GM23338 (cell line): ENCODE results near the gene TMSB4X. TPM values are rescaled to one million over a fixed set of nuclear protein-coding genes. Genes with fewer than 3 reads are reported as not detected.

Experiments used
- ATAC-seq: fragments of 200-7000 bp; cut with Tn5 transposase; 3 replicates; pipeline ENCODE4 v1.9.1; 2020
- DNase-seq: peaks from one replicate; pipeline ENCODE4 v3.0.0-alpha.2; 2015; ENCODE audit warnings: low spot score
- H2AFZ ChIP-seq: fragments of 200-600 bp; sonication (generic); 2 replicates; pipeline ENCODE4 v1.8.0; 2016; ENCODE audit warnings: antibody characterized with exemption, mild to moderate bottlenecking, moderate library complexity
- H3F3A ChIP-seq: fragments of 200-600 bp; sonication (generic); replicated peaks from 2 replicates; pipeline ENCODE4 v1.8.0; 2017; ENCODE audit warnings: antibody characterized with exemption, mixed run types, low read depth
- H3K27ac ChIP-seq: fragments of 200-600 bp; sonication (generic); 2 replicates; pipeline ENCODE4 v1.6.1; 2016; ENCODE audit warnings: low read depth
- H3K27me3 ChIP-seq: fragments of 200-600 bp; sonication (generic); 2 replicates; pipeline ENCODE4 v1.8.0; 2016; ENCODE audit warnings: mild to moderate bottlenecking, mixed run types, moderate library complexity; ENCODE audit not compliant: insufficient read depth
- H3K36me3 ChIP-seq: fragments of 200-600 bp; sonication (generic); 2 replicates; pipeline ENCODE4 v1.8.0; 2016; ENCODE audit warnings: mild to moderate bottlenecking; ENCODE audit not compliant: insufficient read depth
- H3K4me1 ChIP-seq: fragments of 200-600 bp; sonication (generic); 2 replicates; pipeline ENCODE4 v1.8.0; 2016; ENCODE audit warnings: mild to moderate bottlenecking, moderate library complexity; ENCODE audit not compliant: insufficient read depth
- H3K4me2 ChIP-seq: fragments of 200-600 bp; sonication (generic); 2 replicates; pipeline ENCODE4 v1.7.1; 2017; ENCODE audit warnings: mixed run types
- H3K4me3 ChIP-seq: fragments of 200-600 bp; sonication (generic); 2 replicates; pipeline ENCODE4 v1.6.1; 2016; ENCODE audit warnings: mixed run types
- H3K79me2 ChIP-seq: fragments of 200-600 bp; sonication (generic); replicated peaks from 2 replicates; pipeline ENCODE4 v1.8.0; 2017; ENCODE audit warnings: mild to moderate bottlenecking; ENCODE audit not compliant: insufficient read depth
- H3K9me2 ChIP-seq: fragments of 200-600 bp; sonication (generic); 2 replicates; pipeline ENCODE4 v1.8.0; 2017; ENCODE audit not compliant: insufficient read depth
- H4K20me1 ChIP-seq: fragments of 200-600 bp; sonication (generic); replicated peaks from 2 replicates; pipeline ENCODE4 v1.8.0; 2017; ENCODE audit warnings: mild to moderate bottlenecking; ENCODE audit not compliant: insufficient read depth
- H3K27ac Mint-ChIP-seq: 2 replicates; pipeline ENCODE4 v1.8.0; 2020; ENCODE audit warnings: inconsistent platforms, mild to moderate bottlenecking, moderate library complexity, mixed read lengths
- H3K27me3 Mint-ChIP-seq: 3 replicates; pipeline ENCODE4 v1.8.0; 2022; ENCODE audit warnings: low read depth, mild to moderate bottlenecking, moderate library complexity, mixed read lengths, inconsistent platforms; ENCODE audit not compliant: insufficient read depth, poor library complexity
- H3K36me3 Mint-ChIP-seq: 3 replicates; pipeline ENCODE4 v1.8.0; 2021; ENCODE audit warnings: low read depth, mild to moderate bottlenecking, inconsistent platforms, moderate library complexity, mixed read lengths
- H3K4me1 Mint-ChIP-seq: 3 replicates; pipeline ENCODE4 v1.8.0; 2020; ENCODE audit warnings: mild to moderate bottlenecking, inconsistent platforms, mixed read lengths
- H3K4me3 Mint-ChIP-seq: 3 replicates; pipeline ENCODE4 v1.8.0; 2021; ENCODE audit warnings: moderate library complexity, mild to moderate bottlenecking, inconsistent platforms, mixed read lengths
- H3K9me3 Mint-ChIP-seq: 3 replicates; pipeline ENCODE4 v1.8.0; 2020; ENCODE audit warnings: moderate library complexity, mild to moderate bottlenecking, inconsistent platforms, mixed read lengths
- CREB1 ChIP-seq: fragments of 250-450 bp; sonication (Bioruptor Pico); IDR thresholded peaks from 2 replicates; pipeline ENCODE4 v1.5.0; 2020; ENCODE audit warnings: low read depth, mild to moderate bottlenecking, moderate library complexity
- EZH2 ChIP-seq: fragments of 200-600 bp; sonication (generic); IDR thresholded peaks from one replicate; pipeline ENCODE4 v1.8.0; 2017; ENCODE audit warnings: antibody characterized with exemption, mild to moderate bottlenecking, low read depth; ENCODE audit not compliant: unreplicated experiment
- EZH2phosphoT487 ChIP-seq: fragments of 200-600 bp; sonication (generic); IDR thresholded peaks from one replicate; pipeline ENCODE4 v1.8.1; 2018; ENCODE audit warnings: antibody characterized with exemption; ENCODE audit not compliant: unreplicated experiment
- JUNB ChIP-seq: IDR thresholded peaks from one replicate; pipeline ENCODE4 v1.6.1; 2016; ENCODE audit warnings: antibody characterized with exemption; ENCODE audit not compliant: unreplicated experiment
- NANOG ChIP-seq: IDR thresholded peaks from 2 replicates; pipeline ENCODE4 v1.6.1; 2016; ENCODE audit warnings: antibody characterized with exemption, borderline replicate concordance
- POLR2AphosphoS5 ChIP-seq: IDR thresholded peaks from 2 replicates; pipeline ENCODE4 v1.6.1; 2016; ENCODE audit warnings: antibody characterized with exemption, low read depth
- STAT1 ChIP-seq: IDR thresholded peaks from one replicate; pipeline ENCODE4 v1.6.1; 2016; ENCODE audit warnings: antibody characterized with exemption; ENCODE audit not compliant: unreplicated experiment
- ZNF114 ChIP-seq: fragments of 250-450 bp; sonication (Bioruptor Pico); IDR thresholded peaks from 2 replicates; pipeline ENCODE4 v1.5.0; 2020; ENCODE audit warnings: mild to moderate bottlenecking, moderate library complexity
- ZNF331 ChIP-seq: fragments of 250-450 bp; sonication (Bioruptor Pico); IDR thresholded peaks from 2 replicates; pipeline ENCODE4 v1.5.0; 2020; ENCODE audit warnings: low read depth, mild to moderate bottlenecking, moderate library complexity
- polyA plus RNA-seq: library from polyadenylated mRNA; unstranded; fragments of >200 nt; fragmentation: Nextera tagmentation; extraction: Ambion mirVana; gene quantifications from 2 replicates; pipeline ENCODE4 v1.2.1, GENCODE V29; 2016
- total RNA-seq: library from RNA; depleted of rRNA; stranded (reverse); fragments of >200 nt; shearing (Covaris generic); gene quantifications from 2 replicates; pipeline ENCODE4 v1.2.3, GENCODE V29; 2014
- TF ChIP-seq, protein P1 (sequence below): IDR thresholded peaks from 2 replicates; pipeline ENCODE4 v1.6.1; 2016; ENCODE audit warnings: antibody characterized with exemption
- TF ChIP-seq, protein P2 (sequence below): IDR thresholded peaks from one replicate; pipeline ENCODE4 v1.6.1; 2018; ENCODE audit warnings: antibody characterized with exemption; ENCODE audit not compliant: unreplicated experiment
- TF ChIP-seq, protein P3 (sequence below): fragments of 250-450 bp; sonication (Bioruptor Pico); IDR thresholded peaks from 2 replicates; pipeline ENCODE4 v1.5.0; 2020; ENCODE audit warnings: mild to moderate bottlenecking, moderate library complexity
- TF ChIP-seq, protein P4 (sequence below), 2 experiments: fragments of 200-600 bp in 1 of 2; sonication (generic) in 1 of 2; conservative IDR thresholded peaks; 2 replicates each; pipeline versions ENCODE4 v1.5.1 to v1.6.1; 2016 to 2017; ENCODE audit warnings: antibody characterized with exemption in 2 of 2, low read depth in 2 of 2, mild to moderate bottlenecking in 2 of 2, moderate library complexity in 1 of 2

The TMSB4X gene
- total and polyA plus RNA-seq, 2 experiments from 2014 or later: 999 to 6,191 TPM

DNA sequence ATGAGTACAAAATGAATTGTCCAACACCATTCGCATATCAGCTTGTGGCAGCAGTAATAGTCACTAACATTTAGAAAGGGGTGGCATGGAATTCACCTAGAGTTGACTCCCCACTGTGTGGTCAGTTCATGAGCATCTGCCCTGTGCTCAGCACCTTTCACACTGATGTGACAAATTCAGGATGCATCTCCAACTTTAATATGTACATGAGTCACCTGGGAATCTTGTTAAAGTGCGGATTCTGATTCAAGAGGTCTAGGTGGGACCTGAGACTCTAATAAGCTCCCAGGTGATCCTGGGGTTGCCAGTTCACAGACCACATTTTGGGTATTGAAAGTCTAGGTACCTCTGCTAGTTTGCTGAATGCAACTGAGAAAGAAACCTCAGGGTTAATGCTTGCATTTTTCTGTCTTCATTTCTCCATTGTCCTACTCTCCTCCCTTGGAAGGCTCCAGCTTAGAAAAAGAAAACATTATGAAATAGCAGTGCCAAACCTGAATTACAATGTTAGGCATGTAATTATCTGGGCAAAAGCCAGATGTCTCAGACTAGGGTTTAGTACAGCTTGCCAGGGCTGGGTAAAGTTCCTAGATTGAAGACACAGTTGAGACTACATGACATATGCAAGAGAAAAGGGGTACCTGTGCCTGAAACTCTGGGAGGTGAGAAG, 32.7 kb downstream of the TMSB4X start:
- Histone ChIP-seq H3K9me2 (no peaks in the 10 kb centered on the region), H3K4me3 (no peak overlapping the region), H4K20me1 (no peaks in the 10 kb centered on the region), H2AFZ (no peak overlapping the region), H3K27ac (no peak overlapping the region), H3K79me2 (no peaks in the 10 kb centered on the region), H3K4me2 (no peak overlapping the region), H3F3A (no peaks in the 10 kb centered on the region), H3K27me3 (no peaks in the 10 kb centered on the region), H3K36me3 (no peaks in the 10 kb centered on the region; the same call in 1 of the 2 replicates), H3K4me1 (peaks cover 4% of the 10 kb centered on the region; the same call in 1 of the 2 replicates)
- no peak for TF ChIP-seq EZH2phosphoT487
- no peak for TF ChIP-seq ZNF114
- TF ChIP-seq, protein P1, sequence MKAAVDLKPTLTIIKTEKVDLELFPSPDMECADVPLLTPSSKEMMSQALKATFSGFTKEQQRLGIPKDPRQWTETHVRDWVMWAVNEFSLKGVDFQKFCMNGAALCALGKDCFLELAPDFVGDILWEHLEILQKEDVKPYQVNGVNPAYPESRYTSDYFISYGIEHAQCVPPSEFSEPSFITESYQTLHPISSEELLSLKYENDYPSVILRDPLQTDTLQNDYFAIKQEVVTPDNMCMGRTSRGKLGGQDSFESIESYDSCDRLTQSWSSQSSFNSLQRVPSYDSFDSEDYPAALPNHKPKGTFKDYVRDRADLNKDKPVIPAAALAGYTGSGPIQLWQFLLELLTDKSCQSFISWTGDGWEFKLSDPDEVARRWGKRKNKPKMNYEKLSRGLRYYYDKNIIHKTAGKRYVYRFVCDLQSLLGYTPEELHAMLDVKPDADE: no peak
- TF ChIP-seq ZNF331 (CRISPR knock-in tag): no peak
- TF ChIP-seq, protein P2, sequence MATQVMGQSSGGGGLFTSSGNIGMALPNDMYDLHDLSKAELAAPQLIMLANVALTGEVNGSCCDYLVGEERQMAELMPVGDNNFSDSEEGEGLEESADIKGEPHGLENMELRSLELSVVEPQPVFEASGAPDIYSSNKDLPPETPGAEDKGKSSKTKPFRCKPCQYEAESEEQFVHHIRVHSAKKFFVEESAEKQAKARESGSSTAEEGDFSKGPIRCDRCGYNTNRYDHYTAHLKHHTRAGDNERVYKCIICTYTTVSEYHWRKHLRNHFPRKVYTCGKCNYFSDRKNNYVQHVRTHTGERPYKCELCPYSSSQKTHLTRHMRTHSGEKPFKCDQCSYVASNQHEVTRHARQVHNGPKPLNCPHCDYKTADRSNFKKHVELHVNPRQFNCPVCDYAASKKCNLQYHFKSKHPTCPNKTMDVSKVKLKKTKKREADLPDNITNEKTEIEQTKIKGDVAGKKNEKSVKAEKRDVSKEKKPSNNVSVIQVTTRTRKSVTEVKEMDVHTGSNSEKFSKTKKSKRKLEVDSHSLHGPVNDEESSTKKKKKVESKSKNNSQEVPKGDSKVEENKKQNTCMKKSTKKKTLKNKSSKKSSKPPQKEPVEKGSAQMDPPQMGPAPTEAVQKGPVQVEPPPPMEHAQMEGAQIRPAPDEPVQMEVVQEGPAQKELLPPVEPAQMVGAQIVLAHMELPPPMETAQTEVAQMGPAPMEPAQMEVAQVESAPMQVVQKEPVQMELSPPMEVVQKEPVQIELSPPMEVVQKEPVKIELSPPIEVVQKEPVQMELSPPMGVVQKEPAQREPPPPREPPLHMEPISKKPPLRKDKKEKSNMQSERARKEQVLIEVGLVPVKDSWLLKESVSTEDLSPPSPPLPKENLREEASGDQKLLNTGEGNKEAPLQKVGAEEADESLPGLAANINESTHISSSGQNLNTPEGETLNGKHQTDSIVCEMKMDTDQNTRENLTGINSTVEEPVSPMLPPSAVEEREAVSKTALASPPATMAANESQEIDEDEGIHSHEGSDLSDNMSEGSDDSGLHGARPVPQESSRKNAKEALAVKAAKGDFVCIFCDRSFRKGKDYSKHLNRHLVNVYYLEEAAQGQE: no peak
- no peak for TF ChIP-seq POLR2AphosphoS5
- no peak for TF ChIP-seq EZH2
- no peak for TF ChIP-seq NANOG
- TF ChIP-seq, protein P3, sequence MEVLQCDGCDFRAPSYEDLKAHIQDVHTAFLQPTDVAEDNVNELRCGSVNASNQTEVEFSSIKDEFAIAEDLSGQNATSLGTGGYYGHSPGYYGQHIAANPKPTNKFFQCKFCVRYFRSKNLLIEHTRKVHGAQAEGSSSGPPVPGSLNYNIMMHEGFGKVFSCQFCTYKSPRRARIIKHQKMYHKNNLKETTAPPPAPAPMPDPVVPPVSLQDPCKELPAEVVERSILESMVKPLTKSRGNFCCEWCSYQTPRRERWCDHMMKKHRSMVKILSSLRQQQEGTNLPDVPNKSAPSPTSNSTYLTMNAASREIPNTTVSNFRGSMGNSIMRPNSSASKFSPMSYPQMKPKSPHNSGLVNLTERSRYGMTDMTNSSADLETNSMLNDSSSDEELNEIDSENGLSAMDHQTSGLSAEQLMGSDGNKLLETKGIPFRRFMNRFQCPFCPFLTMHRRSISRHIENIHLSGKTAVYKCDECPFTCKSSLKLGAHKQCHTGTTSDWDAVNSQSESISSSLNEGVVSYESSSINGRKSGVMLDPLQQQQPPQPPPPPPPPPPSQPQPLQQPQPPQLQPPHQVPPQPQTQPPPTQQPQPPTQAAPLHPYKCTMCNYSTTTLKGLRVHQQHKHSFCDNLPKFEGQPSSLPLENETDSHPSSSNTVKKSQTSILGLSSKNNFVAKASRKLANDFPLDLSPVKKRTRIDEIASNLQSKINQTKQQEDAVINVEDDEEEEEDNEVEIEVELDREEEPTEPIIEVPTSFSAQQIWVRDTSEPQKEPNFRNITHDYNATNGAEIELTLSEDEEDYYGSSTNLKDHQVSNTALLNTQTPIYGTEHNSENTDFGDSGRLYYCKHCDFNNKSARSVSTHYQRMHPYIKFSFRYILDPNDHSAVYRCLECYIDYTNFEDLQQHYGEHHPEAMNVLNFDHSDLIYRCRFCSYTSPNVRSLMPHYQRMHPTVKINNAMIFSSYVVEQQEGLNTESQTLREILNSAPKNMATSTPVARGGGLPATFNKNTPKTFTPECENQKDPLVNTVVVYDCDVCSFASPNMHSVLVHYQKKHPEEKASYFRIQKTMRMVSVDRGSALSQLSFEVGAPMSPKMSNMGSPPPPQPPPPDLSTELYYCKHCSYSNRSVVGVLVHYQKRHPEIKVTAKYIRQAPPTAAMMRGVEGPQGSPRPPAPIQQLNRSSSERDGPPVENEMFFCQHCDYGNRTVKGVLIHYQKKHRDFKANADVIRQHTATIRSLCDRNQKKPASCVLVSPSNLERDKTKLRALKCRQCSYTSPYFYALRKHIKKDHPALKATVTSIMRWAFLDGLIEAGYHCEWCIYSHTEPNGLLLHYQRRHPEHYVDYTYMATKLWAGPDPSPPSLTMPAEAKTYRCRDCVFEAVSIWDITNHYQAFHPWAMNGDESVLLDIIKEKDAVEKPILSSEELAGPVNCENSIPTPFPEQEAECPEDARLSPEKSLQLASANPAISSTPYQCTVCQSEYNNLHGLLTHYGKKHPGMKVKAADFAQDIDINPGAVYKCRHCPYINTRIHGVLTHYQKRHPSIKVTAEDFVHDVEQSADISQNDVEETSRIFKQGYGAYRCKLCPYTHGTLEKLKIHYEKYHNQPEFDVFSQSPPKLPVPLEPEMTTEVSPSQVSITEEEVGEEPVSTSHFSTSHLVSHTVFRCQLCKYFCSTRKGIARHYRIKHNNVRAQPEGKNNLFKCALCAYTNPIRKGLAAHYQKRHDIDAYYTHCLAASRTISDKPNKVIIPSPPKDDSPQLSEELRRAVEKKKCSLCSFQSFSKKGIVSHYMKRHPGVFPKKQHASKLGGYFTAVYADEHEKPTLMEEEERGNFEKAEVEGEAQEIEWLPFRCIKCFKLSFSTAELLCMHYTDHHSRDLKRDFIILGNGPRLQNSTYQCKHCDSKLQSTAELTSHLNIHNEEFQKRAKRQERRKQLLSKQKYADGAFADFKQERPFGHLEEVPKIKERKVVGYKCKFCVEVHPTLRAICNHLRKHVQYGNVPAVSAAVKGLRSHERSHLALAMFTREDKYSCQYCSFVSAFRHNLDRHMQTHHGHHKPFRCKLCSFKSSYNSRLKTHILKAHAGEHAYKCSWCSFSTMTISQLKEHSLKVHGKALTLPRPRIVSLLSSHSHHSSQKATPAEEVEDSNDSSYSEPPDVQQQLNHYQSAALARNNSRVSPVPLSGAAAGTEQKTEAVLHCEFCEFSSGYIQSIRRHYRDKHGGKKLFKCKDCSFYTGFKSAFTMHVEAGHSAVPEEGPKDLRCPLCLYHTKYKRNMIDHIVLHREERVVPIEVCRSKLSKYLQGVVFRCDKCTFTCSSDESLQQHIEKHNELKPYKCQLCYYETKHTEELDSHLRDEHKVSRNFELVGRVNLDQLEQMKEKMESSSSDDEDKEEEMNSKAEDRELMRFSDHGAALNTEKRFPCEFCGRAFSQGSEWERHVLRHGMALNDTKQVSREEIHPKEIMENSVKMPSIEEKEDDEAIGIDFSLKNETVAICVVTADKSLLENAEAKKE: no peak
- TF ChIP-seq CREB1 (CRISPR knock-in tag): no peak
- no peak for TF ChIP-seq STAT1
- TF ChIP-seq JUNB: no peak
- TF ChIP-seq, protein P4, sequence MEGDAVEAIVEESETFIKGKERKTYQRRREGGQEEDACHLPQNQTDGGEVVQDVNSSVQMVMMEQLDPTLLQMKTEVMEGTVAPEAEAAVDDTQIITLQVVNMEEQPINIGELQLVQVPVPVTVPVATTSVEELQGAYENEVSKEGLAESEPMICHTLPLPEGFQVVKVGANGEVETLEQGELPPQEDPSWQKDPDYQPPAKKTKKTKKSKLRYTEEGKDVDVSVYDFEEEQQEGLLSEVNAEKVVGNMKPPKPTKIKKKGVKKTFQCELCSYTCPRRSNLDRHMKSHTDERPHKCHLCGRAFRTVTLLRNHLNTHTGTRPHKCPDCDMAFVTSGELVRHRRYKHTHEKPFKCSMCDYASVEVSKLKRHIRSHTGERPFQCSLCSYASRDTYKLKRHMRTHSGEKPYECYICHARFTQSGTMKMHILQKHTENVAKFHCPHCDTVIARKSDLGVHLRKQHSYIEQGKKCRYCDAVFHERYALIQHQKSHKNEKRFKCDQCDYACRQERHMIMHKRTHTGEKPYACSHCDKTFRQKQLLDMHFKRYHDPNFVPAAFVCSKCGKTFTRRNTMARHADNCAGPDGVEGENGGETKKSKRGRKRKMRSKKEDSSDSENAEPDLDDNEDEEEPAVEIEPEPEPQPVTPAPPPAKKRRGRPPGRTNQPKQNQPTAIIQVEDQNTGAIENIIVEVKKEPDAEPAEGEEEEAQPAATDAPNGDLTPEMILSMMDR (conservative IDR thresholded peaks at IDR 0.05; ENCODE audit: low read depth in 2 of 2): no peak
- no peaks in the 10 kb centered on the region for H3K36me3 Mint-ChIP-seq
- H3K9me3 Mint-ChIP-seq: no peaks in the 10 kb centered on the region
- peaks cover 8% of the 10 kb centered on the region for H3K4me1 Mint-ChIP-seq
- H3K4me3 Mint-ChIP-seq: no peak overlapping the region
- ATAC-seq (no peak), DNase-seq (no peak)
- H3K27ac Mint-ChIP-seq: no peak overlapping the region
- no peaks in the 10 kb centered on the region for H3K27me3 Mint-ChIP-seq
